Cardiac fibroblast (primary cell): ENCODE results near the gene XPNPEP3.
"Not testable (repeated sequence)": the region's sequence is repeated elsewhere in the genome, so short reads cannot be mapped to it uniquely, and the experiment has no call there.

ENCODE experiments used
- DNase-seq, 2 donors: peaks; one replicate each; pipeline versions ENCODE4 v3.0.0 to v3.0.0-alpha.2; 2010; ENCODE audit warnings: low read depth in 2 of 2
- H3K4me3 ChIP-seq, 2 donors: replicated peaks in 1 of 2; 1 replicate in 1 of 2; 2 replicates in 1 of 2; pipeline ENCODE4 v1.5.1; 2011; ENCODE audit warnings: low read depth in 2 of 2, low read length in 2 of 2, mild to moderate bottlenecking in 2 of 2, moderate library complexity in 1 of 2
- CTCF ChIP-seq: IDR thresholded peaks from one replicate; pipeline ENCODE4 v1.5.1; 2011; ENCODE audit warnings: low read depth, mild to moderate bottlenecking, low read length, inconsistent platforms

XPNPEP3 gene

GRCh38 chr22:40862013-40862412 is 5.1 kb downstream of the XPNPEP3 start, which contains the start of gene DNAJB7:
Gene DNAJB7, minus strand, starts transcription at chr22:40862113. Its CDS starts 119 bp downstream, at chr22:40861994.
- no peak for TF ChIP-seq CTCF
- H3K4me3 ChIP-seq = no peak within 1 kb of the TSS
- DNase-seq = no peak

- no peak overlapping the region for H3K4me3 ChIP-seq
- no peak for TF ChIP-seq CTCF
- no peak for DNase-seq
These were observed 5.6 kb downstream of the XPNPEP3 start for GRCh38 chr22:40862537-40862936.

- no peak for DNase-seq
- no peak for TF ChIP-seq CTCF
- no peak overlapping the region for H3K4me3 ChIP-seq
These were observed 10.2 kb downstream of the XPNPEP3 start for GRCh38 chr22:40867109-40867508.

GRCh38 chr22:40868379-40868778 is 11.4 kb downstream of the XPNPEP3 start:
- not testable (repeated sequence) for DNase-seq, H3K4me3 ChIP-seq

- TF ChIP-seq CTCF = no peak
- no peak overlapping the region for H3K4me3 ChIP-seq
- DNase-seq = no peak
These were observed 17.1 kb downstream of the XPNPEP3 start for GRCh38 chr22:40874016-40874415.

- no peak overlapping the region for H3K4me3 ChIP-seq
- no peak for DNase-seq
- no peak for TF ChIP-seq CTCF
These were observed 18.2 kb downstream of the XPNPEP3 start for GRCh38 chr22:40875111-40875510.

- no peak for TF ChIP-seq CTCF
- H3K4me3 ChIP-seq = no peak overlapping the region
- no peak for DNase-seq
These were observed 20.0 kb downstream of the XPNPEP3 start for GRCh38 chr22:40876907-40877306.
